Stimulated activated memory B cell treated with anti-CD40 and anti-IgM and Interleukin-4, amounts not matched to agents 10 μg/mL and 1 μg/mL and 100 μg/mL, for 72 hours (primary cell): Measurements from ENCODE around the gene TNP2.
"Not testable (repeated sequence)": the region's sequence is repeated elsewhere in the genome, so short reads cannot be mapped to it uniquely, and the experiment has no call there.

Source experiments
- ATAC-seq: fragments of 150-1000 bp; cut with Tn5 transposase; 2 replicates; pipeline ENCODE4 v1.10.0; 2021
- H3K27ac Mint-ChIP-seq: one replicate; pipeline ENCODE4 v1.8.0; 2022; ENCODE audit warnings: mild to moderate bottlenecking, mixed read lengths
- H3K27me3 Mint-ChIP-seq: one replicate; pipeline ENCODE4 v1.8.0; 2022; ENCODE audit warnings: mixed read lengths
- H3K36me3 Mint-ChIP-seq: one replicate; pipeline ENCODE4 v1.8.0; 2022; ENCODE audit warnings: mixed read lengths
- H3K4me1 Mint-ChIP-seq: one replicate; pipeline ENCODE4 v1.8.0; 2022; ENCODE audit warnings: mixed read lengths
- H3K4me3 Mint-ChIP-seq: one replicate; pipeline ENCODE4 v1.8.0; 2022; ENCODE audit warnings: mild to moderate bottlenecking, moderate library complexity, mixed read lengths
- H3K9me3 Mint-ChIP-seq: one replicate; pipeline ENCODE4 v1.8.0; 2022; ENCODE audit warnings: mixed read lengths

The TNP2 gene

DNA sequence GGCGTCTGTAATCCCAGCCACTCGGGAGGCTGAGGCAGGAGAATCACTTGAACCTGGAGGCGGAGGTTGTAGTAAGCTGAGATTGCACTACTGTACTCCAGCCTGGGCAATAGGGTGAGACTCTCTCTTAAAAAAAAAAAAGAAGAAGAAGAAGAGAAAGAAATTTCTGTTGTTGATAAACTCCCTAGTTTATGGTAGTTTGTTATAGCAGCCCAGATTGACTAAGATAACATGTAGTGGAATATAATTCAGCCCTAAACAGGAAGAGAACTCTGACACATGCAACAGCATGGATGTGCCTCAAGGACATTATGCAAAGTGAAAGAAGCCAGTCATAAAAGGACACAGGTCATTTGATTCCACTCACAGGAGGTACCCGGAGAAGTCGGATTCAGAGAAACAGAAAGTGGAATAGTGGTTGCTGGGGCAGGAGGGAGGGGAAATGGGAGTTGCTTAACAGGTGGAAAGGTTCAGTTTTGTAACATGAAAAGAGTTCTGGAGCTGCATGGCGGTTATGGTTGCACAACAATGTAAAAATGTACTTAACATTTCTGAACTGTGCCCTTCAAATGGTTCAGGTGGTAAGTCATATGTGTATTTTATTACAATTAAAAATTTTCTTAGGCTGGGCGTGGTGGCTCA is 38.0 kb upstream of the TNP2 start:
- Mint-ChIP-seq H3K4me3 (no peak overlapping the region), H3K27me3 (no peaks in the 10 kb centered on the region), H3K36me3 (no peaks in the 10 kb centered on the region), H3K9me3 (peaks cover 3% of the 10 kb centered on the region), H3K27ac (peak overlapping the region; percentile 81), H3K4me1 (peaks cover 58% of the 10 kb centered on the region)
- ATAC-seq: no peak

DNA sequence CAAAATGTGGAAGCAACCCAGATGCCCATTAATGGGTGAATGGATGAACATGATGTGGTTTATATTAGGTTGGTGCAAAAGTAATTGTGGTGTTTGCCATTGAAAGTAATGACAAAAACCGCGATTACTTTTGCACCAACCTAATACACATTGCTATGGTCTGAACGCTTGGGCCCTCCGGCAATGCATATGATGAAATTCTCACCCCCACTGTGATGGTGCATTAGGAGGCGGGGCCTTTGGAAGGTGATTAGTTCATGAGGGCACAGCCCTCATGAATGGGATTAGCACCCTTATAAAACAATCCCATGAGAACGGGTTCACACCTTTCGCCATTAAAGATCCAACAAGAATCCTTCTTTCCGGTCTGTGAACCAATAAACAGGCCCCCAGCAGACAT is 37.3 kb upstream of the TNP2 start:
- Mint-ChIP-seq H3K27ac (peak overlapping the region; percentile 81), H3K4me3 (no peak overlapping the region), H3K9me3 (peaks cover 3% of the 10 kb centered on the region)

DNA sequence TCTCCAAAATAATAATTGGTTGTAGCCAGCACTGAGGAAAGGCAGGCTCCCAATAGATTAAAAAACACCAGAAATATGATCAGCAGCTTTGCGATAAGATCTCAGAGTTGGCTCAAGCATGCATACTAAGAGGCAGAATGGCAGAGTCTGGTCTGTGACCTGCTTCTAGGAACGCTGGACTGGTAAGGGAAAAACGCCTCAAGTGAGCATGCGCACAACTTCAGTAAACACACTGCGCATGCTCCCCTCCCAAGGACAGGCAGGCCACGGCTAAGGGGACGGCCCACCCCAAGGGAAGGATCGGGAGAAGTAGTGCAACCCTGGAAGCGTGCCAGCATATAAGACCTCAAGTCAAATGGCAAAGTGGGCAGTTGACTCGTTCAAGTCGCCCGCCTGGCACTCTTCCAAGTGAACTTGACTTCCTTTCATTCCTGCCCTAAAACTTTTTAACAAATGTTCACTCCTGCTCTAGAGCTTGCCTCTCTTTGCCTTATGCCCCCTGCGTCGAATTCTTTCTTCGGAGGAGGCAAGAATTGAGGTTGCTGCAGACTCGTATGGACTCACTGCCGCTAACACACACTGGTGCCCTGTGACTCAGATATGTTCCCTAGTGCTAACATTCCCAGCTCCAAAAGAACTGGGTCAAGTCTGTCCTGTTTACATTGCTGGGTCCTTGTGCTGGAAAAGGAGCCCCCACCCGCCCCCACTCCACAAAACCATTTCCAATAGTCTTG is 34.4 kb upstream of the TNP2 start:
- Mint-ChIP-seq H3K4me1 (peaks cover 42% of the 10 kb centered on the region), H3K4me3 (no peak overlapping the region), H3K27ac (no peak overlapping the region), H3K9me3 (peaks cover 3% of the 10 kb centered on the region), H3K36me3 (no peaks in the 10 kb centered on the region), H3K27me3 (no peaks in the 10 kb centered on the region)
- ATAC-seq: no peak

More for the DNA sequence above, 37.3 kb upstream of the TNP2 start:
- Mint-ChIP-seq H3K4me1 (peaks cover 51% of the 10 kb centered on the region), H3K36me3 (no peaks in the 10 kb centered on the region), H3K27me3 (no peaks in the 10 kb centered on the region)
- no peak for ATAC-seq

DNA sequence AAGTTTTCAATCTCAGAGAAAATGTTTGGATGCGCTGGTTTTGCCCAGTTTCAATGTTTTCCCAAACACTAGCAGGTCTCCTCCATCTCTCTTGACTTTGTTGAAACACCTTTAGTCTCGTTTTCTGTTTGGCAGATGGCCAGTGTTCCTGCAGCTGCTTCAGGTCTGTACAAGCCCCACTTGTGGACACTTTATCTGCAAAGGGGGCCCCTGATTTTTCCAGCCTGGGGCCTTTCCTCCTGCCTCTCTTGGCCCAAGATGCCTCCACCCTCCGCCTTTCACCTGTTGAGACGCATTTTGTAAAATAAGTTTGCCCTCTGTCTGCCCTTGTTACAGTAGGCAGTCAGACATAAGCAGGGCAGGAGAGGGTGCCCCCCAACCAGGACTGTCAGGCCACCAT is 33.9 kb upstream of the TNP2 start:
- peaks cover 3% of the 10 kb centered on the region for H3K9me3 Mint-ChIP-seq
- H3K27me3 Mint-ChIP-seq: no peaks in the 10 kb centered on the region
- peaks cover 42% of the 10 kb centered on the region for H3K4me1 Mint-ChIP-seq
- H3K4me3 Mint-ChIP-seq: no peak overlapping the region
- no peak overlapping the region for H3K27ac Mint-ChIP-seq
- no peak for ATAC-seq
- H3K36me3 Mint-ChIP-seq: no peaks in the 10 kb centered on the region

DNA sequence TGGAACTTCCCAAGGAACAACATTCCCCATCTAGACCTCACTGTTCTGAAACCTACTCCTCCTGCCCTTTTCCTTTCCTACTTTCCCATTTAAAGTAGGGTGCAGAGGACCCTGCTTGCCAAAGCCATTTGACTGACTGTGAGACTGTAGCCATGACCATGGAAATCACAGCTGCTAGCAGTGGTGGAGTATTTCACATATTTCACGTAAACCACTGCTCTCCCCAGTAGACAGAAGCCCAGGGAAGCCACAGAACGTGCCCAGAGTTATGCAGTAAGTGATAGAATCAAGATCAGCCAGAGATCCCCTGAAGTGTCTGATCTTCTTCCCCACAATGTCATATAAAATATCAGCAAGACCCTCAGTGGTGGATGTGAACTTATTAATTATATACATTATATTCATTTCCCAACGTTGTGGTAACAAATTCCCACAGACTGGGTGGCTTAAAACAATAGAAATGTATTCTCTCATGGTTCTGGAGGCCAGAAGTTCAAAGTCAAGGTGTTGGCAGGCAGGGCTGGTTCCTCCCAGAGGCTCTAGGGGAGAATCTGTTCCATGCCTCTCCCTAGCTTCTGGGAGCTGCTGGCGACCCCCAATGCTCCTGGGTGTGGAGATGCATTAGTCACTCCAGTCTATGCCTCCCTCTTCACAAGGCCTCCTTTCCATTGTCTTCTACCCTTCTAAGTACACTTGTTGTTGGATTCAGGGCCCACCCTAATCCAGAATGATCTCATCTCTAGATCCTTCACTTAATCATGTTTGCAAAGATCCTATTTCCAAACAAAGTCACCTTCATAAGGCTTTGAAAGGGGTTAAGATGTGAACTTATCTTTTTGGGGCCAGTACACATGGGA is 32.7 kb upstream of the TNP2 start:
- no peak for ATAC-seq
- no peak overlapping the region for H3K4me3 Mint-ChIP-seq
- H3K36me3 Mint-ChIP-seq: no peaks in the 10 kb centered on the region
- H3K4me1 Mint-ChIP-seq: peaks cover 44% of the 10 kb centered on the region
- H3K9me3 Mint-ChIP-seq: no peaks in the 10 kb centered on the region
- H3K27ac Mint-ChIP-seq: peak overlapping the region; percentile 62
- no peaks in the 10 kb centered on the region for H3K27me3 Mint-ChIP-seq

DNA sequence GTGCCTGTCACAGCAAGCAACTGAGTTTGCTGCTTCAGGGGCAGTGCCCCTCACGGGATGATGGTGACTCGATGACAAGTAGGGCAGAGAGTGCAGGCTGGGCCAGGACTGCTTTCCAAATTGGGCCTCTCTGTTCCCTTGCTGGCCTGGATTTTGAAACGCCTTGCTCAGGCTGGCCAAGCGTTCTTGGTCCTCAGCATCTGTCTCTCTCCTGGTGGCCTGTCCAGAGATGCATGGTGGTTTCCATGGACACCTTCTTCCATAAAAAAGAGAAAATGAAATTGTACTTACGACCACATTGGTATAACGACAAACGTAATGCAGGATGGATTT is 31.4 kb upstream of the TNP2 start:
- no peaks in the 10 kb centered on the region for H3K36me3 Mint-ChIP-seq
- no peaks in the 10 kb centered on the region for H3K27me3 Mint-ChIP-seq
- H3K4me3 Mint-ChIP-seq: no peak overlapping the region
- no peak for ATAC-seq
- H3K27ac Mint-ChIP-seq: peak overlapping the region; percentile 62
- no peaks in the 10 kb centered on the region for H3K9me3 Mint-ChIP-seq
- H3K4me1 Mint-ChIP-seq: peaks cover 42% of the 10 kb centered on the region

DNA sequence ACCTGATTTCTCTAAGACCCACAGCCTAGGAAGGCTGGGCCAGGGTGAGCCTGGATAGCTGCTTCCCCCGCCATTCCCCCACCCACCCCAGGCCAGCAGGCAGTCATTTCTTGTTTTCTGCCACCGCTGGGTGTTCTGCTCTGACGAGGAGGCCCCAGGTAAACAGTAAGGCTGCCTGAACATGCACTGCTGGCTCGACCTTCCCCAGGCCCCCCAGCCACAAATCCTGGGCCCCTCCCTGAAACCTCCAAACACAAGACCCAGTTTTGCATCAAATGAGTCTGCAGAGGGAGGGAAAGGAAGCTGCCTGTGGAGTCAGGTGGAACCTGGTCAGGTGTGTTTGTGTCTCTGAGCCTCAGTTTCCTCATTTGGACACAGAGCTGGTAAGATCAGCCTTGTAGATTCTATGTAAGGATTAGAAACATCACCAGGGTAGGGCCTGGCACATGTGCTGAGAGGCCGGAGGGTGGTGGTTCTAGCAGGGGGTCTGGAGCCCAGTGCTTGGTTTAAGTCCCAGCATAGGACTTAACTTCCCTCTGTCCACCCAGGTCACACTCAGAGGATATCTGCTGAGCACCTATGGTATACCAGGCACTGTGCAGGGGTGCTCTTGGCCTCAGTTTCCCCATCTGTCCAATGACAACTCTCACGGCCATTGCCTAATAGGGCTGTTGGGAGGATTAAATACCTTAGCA is 30.9 kb upstream of the TNP2 start:
- no peak overlapping the region for H3K4me3 Mint-ChIP-seq
- H3K27ac Mint-ChIP-seq: peak overlapping the region; percentile 62
- no peaks in the 10 kb centered on the region for H3K9me3 Mint-ChIP-seq
- H3K36me3 Mint-ChIP-seq: no peaks in the 10 kb centered on the region
- H3K4me1 Mint-ChIP-seq: peaks cover 46% of the 10 kb centered on the region
- ATAC-seq: no peak
- H3K27me3 Mint-ChIP-seq: no peaks in the 10 kb centered on the region

DNA sequence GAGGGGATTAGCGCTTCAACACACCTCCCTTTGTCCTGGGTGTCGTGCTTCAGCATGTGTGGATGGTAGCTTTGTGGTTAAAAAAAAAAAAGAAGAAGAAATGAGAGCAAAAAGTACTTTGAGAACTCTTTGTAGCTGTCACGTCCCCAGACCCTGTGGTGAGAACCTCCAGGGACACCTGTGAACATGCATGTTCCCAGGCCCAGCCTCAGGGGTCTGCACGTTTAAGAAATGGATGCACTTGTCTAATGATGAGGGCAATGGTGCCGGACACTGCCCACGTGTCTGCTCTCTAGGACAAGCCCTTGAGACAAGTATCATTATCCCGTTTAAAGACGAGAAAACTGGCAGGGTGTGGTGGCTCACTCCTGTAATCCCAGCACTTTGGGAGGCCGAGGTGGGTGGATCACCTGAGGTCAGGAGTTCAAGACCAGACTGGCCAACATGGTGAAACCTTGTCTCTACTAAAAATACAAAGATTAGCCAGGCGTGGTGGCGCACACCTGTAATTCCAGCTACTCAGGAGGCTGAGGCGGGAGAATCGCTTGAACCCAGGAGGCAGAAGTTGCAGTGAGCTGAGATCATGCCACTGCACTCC is 29.9 kb upstream of the TNP2 start:
- H3K4me1 Mint-ChIP-seq: peaks cover 54% of the 10 kb centered on the region
- not testable (repeated sequence) for H3K36me3 Mint-ChIP-seq, H3K9me3 Mint-ChIP-seq, H3K27me3 Mint-ChIP-seq
- peak overlapping the region; percentile 88 for H3K27ac Mint-ChIP-seq
- peak; percentile 27 for ATAC-seq
- peak overlapping the region; percentile 10 for H3K4me3 Mint-ChIP-seq

DNA sequence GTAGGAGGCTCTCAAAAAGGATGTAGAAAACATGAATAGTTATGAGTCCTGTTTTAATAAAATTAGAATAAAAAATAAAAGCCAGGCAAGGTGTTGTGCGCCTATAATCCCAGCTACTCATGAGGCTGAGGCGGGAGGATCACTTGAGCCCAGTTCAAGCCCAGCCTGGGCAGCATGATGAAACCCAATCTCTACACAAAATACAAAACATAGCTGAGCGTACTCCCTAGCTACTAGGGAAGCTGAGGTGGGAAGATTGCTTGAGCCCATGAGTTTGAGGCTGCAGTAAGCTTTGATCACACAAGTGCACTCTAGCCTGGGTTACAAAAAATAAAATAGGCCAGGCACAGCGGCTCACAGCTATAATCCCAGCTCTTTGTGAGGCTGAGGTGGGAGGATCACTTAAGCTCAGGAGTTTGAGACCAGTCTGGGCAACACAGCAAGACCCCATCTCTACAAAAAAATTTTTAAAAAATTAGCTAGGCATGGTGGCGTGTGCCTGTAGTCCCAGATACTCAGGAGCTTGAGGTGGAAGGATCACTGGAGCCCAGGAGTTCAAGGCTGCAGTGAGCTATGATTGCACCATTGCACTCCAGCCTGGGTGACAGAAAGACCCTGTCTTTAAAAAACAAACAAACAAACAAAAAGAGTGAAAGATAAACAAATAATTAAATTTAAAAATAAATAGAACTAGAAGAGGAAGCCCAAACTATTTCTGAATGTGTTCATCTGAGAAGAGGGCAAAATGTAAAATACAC is 29.2 kb upstream of the TNP2 start:
- ATAC-seq: no peak
- Mint-ChIP-seq H3K4me1 (peaks cover 62% of the 10 kb centered on the region), H3K27me3 (no peaks in the 10 kb centered on the region), H3K9me3 (no peaks in the 10 kb centered on the region), H3K36me3 (no peaks in the 10 kb centered on the region), H3K4me3 (peak overlapping the region; percentile 49), H3K27ac (peak overlapping the region; percentile 88)

DNA sequence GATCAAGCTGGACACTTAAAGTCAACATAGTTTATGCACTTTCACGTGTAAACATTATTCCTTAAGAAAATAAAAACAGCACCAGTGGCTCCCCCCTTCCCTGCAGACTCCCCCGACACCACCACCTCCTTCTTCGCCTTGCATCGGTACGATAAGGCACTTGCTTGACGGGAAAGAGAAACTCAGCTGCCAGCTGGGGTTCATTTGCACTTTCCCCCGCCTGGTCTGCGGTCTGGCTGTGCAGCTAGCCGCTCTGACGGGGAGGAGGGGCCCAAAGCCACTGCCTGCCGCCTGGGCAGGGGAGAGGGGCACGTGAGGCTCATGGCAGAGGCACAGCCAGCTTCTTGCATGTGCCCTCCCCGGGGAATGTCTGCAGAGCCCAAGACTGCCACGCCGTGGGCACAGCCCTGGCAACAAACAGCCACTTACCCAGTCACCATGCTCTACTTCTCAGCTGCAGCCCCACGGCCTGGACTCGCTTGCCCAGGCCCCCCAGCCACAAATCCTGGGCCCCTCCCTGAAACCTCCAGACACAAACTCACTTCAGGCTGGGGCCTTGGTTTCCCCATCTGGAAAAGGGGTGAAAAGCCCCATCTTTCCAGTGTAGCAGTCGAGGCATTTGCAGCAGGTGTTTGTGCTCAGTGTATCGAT is 28.5 kb upstream of the TNP2 start:
- H3K27ac Mint-ChIP-seq: peak overlapping the region; percentile 88
- H3K4me1 Mint-ChIP-seq: peaks cover 64% of the 10 kb centered on the region
- no peaks in the 10 kb centered on the region for H3K9me3 Mint-ChIP-seq
- H3K36me3 Mint-ChIP-seq: no peaks in the 10 kb centered on the region
- H3K27me3 Mint-ChIP-seq: no peaks in the 10 kb centered on the region
- peak; percentile 98 for ATAC-seq
- H3K4me3 Mint-ChIP-seq: peak overlapping the region; percentile 49

DNA sequence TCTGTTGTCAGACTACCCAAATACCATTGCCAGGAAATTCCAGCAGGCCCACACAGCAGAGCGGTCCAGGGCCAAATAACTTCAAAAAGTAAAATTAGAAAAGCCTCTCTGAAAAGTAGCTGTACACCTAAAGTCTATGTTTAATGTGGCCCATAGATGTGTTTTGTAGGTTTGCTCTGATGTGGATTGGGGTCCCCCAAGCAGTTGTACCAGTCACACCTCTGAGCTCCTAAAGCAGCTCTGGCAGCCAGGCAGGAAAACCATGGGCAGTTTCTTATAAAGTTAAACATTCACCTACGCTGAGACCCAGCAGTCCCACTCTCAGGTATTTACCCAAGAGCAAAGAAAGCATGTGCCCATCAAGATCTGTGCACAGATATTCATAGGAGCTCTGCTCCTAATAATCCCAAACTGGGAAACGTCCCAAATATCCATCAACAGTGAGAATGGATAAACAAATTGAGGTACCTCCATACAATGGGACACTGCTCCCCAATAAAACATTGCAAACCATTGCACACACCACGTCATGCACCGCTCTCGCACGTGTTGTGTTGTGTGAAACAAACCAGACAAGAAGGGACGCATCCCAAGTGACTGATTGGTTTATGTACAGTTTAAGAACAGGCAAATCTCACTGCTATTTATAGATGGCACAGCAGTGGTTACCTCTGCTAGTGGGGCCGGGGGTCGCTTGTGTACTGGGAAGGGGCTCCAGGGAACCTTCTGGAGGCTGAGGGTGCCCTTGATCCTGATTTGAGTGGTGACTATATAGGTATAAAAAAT is 27.8 kb upstream of the TNP2 start:
- Mint-ChIP-seq H3K9me3 (no peaks in the 10 kb centered on the region), H3K4me1 (peaks cover 65% of the 10 kb centered on the region), H3K27ac (peak overlapping the region; percentile 88), H3K4me3 (peak overlapping the region; percentile 49), H3K36me3 (no peaks in the 10 kb centered on the region), H3K27me3 (no peaks in the 10 kb centered on the region)
- ATAC-seq: peak; percentile 13

DNA sequence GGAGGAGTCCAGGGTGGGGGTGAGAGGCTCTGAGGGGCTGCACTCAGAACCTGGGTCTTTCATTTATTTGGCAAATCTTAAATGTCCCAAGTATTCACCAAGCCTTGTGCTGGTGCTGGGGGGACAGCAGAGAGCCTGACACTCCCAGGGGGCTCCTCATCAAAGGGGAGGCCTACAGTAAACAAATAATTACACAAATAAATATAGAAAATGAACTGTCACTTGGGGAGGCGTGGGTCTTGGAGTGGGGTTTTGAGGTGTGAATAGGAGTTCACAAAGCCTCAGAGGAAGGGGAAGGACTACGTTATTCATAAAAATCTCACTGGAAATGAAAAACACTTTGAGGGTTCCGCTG is 27.2 kb upstream of the TNP2 start:
- peaks cover 65% of the 10 kb centered on the region for H3K4me1 Mint-ChIP-seq

DNA sequence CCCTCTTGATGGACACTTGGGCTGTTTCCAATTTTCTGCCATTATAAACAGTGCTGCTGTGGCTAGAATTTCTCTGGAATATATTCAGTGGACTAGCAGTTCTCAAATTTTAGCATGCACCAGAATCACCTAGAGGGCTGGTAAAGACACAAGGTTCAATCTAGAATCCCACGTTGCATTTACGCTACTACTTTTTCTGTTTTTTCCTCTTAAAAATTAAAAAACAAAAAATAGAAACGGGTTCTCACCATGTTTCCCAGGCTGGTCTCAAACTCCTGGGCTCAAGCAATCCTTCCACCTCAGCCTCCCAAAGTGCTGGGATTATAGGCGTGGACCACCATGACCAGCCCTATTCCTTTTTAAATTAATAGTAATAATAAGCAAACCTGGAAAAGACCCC is 26.5 kb upstream of the TNP2 start:
- H3K4me1 Mint-ChIP-seq: peaks cover 65% of the 10 kb centered on the region
- H3K4me3 Mint-ChIP-seq: no peak overlapping the region
- H3K36me3 Mint-ChIP-seq: no peaks in the 10 kb centered on the region
- H3K9me3 Mint-ChIP-seq: no peaks in the 10 kb centered on the region
- ATAC-seq: no peak
- H3K27me3 Mint-ChIP-seq: no peaks in the 10 kb centered on the region
- no peak overlapping the region for H3K27ac Mint-ChIP-seq

More for the DNA sequence above, 27.2 kb upstream of the TNP2 start:
- no peaks in the 10 kb centered on the region for H3K36me3 Mint-ChIP-seq
- H3K9me3 Mint-ChIP-seq: no peaks in the 10 kb centered on the region
- no peaks in the 10 kb centered on the region for H3K27me3 Mint-ChIP-seq
- no peak overlapping the region for H3K4me3 Mint-ChIP-seq
- no peak for ATAC-seq
- peak overlapping the region; percentile 88 for H3K27ac Mint-ChIP-seq
